GM13977 (cell line): ENCODE data around the gene ARL6IP6.

Experiments
- DNase-seq: peaks from one replicate; pipeline ENCODE4 v3.0.0; 2012; ENCODE audit warnings: low spot score
- CTCF ChIP-seq: IDR thresholded peaks from 2 replicates; pipeline ENCODE4 v1.5.1; 2012; ENCODE audit warnings: mild to moderate bottlenecking, control low read depth; ENCODE audit not compliant: insufficient read depth; ENCODE audit errors: extremely low read depth, missing control alignments
- in situ Hi-C: fragments of 300-500 bp; cut with MboI; formaldehyde crosslinking; loops from one replicate; pipeline ENCODE4 v1.12.0; 2022; ENCODE audit warnings: low sequenced_read_pairs, low pct_unique_long_range_greater_than_20kb, mixed read lengths, inconsistent platforms; ENCODE audit not compliant: unreplicated experiment

ARL6IP6 gene

DNA sequence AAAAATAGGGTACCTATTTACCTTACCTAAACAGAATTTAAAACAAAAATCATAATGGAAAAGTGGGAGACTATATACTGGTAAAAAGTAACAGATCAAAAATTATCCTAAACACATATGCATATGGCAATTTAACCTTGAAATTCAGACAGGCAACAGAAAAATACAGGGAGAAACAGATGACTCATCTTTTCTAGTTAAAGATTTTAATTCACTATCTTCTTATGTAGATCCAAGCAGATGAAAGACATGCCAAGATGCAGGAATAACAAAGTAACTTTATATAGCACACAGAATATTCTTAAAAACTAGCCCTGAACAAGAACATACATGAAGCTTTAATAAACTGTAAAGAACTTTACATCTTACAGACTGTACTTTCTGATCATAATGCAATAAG is 32.1 kb upstream of the ARL6IP6 start:
- no peak for DNase-seq
- in situ Hi-C loops = no loop called here
- TF ChIP-seq CTCF = no peak

- in situ Hi-C loops = no loop called here
- TF ChIP-seq CTCF = no peak
- peak; percentile 43 for DNase-seq
Measured at GRCh38 chr2:152693033-152693432, 25.4 kb upstream of the ARL6IP6 start.

GRCh38 chr2:152694161-152694661 is 24.2 kb upstream of the ARL6IP6 start:
- DNase-seq = no peak
- in situ Hi-C loops = no loop called here
- no peak for TF ChIP-seq CTCF

DNA sequence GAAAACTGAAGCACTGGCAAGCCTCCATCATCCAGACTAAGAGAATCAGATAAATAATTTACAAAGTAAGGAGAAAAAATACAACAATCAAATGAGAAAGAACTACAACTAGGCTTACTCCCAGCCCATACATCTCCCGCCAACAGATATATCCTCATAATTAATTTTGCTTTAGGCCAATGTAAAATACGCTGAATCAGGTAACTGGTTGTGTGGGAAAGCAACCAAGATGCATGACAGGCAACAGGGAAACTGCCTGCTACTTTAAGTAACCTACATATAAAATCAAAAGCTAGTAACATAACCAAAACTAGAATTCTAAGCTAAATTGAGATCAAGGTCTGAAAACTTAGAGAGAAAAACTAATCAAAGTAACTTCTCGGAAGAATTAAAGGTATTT is 22.7 kb upstream of the ARL6IP6 start:
- TF ChIP-seq CTCF = no peak
- no peak for DNase-seq
- in situ Hi-C loops = no loop called here

DNA sequence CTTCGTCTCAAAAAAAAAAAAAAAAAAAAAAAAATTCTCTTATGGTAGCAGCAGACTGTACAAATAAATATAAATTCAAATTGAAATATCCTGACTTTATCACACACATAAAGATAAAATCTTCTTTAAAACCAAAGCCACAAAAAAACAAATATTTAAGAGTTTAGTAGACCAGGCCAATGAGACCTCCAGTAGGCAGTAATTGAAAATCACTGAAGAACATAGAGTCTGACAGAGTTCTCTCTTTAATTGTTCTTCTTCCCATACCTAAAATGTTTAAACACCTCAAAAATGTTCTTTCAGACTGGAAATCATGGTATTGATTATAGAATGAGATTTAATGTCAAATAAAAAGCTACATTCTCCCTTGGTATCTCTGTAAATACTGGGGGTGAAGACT is 21.9 kb upstream of the ARL6IP6 start:
- in situ Hi-C loops = no loop called here
- TF ChIP-seq CTCF = no peak
- no peak for DNase-seq

- no peak for DNase-seq
- in situ Hi-C loops = no loop called here
- no peak for TF ChIP-seq CTCF
Measured at GRCh38 chr2:152701198-152701597, 17.2 kb upstream of the ARL6IP6 start.
